HCT116 (cell line): ENCODE results near the gene NTHL1. TPM values are rescaled to one million over a fixed set of nuclear protein-coding genes. Genes with fewer than 3 reads are reported as not detected.
A peak's percentile ranks its signal among the peaks of the same experiment; 100 is the strongest.

Experiments
- ATAC-seq: fragments of 200-7000 bp; cut with Tn5 transposase; 2 replicates; pipeline ENCODE4 v1.9.1; 2020; ENCODE audit warnings: mild to moderate bottlenecking, moderate library complexity
- BruUV-seq: library from RNA; stranded (reverse); fragments of 400-500 nt; replicated peaks from 2 replicates; lab custom pipeline; 2021; lab: Mats Ljungman, UMichigan
- CTCF ChIA-PET: fragments of 300-600 bp; sonication (Branson Sonifier 250); formaldehyde crosslinking; loops from one replicate; lab custom pipeline; 2021; ENCODE audit warnings: antibody characterized with exemption; lab: Charles Lee
- POLR2A ChIA-PET: fragments of 300-600, 350-600 bp; sonication (Branson Sonifier 250); formaldehyde crosslinking; loops from one replicate; lab custom pipeline; 2021; ENCODE audit warnings: antibody characterized with exemption; lab: Charles Lee
- RAD21 ChIA-PET, 2 experiments: fragments of 300-600 bp; sonication (Branson Sonifier 250); formaldehyde crosslinking; loops; one replicate each; lab custom pipeline; 2023; ENCODE audit warnings: low total read pairs in 2 of 2; ENCODE audit not compliant: uncharacterized antibody in 2 of 2, unreplicated experiment in 2 of 2, low non-redundant PET in 1 of 2; lab: Charles Lee
- DNase-seq: peaks from one replicate; pipeline ENCODE4 v3.0.0-alpha.2; 2010; ENCODE audit warnings: low read depth, low spot score
- H2AFZ ChIP-seq: fragments of 200-600 bp; shearing (Covaris generic), sonication (generic); 2 replicates; pipeline ENCODE4 v1.6.1; 2017; ENCODE audit warnings: low read depth, mixed run types, mixed read lengths, antibody characterized with exemption, low read length; ENCODE audit not compliant: poor library complexity, severe bottlenecking
- H3K27ac ChIP-seq: 2 replicates; pipeline ENCODE4 v1.5.1; 2012; ENCODE audit warnings: low read depth, low read length
- H3K27me3 ChIP-seq: fragments of 200-600 bp; sonication (generic); 2 replicates; pipeline ENCODE4 v1.6.1; 2016; ENCODE audit warnings: mixed run types, low read length, mixed read lengths; ENCODE audit not compliant: insufficient read depth
- H3K36me3 ChIP-seq, 2 experiments: fragments of 200-500 bp in 1 of 2; fragments of 200-600 bp in 1 of 2; sonication (Bioruptor generic) in 1 of 2; sonication (generic) in 1 of 2; 2 replicates each; pipeline versions ENCODE4 v1.5.1 to v1.6.1; 2014 to 2016; ENCODE audit warnings: low read length in 2 of 2, inconsistent platforms in 1 of 2, mixed read lengths in 1 of 2, mixed run types in 1 of 2; ENCODE audit not compliant: insufficient read depth in 2 of 2, control insufficient read depth in 1 of 2
- H3K4me1 ChIP-seq, 2 experiments: fragments of 200-600 bp in 1 of 2; sonication (generic) in 1 of 2; 2 replicates each; pipeline versions ENCODE4 v1.5.1 to v1.6.1; 2012 to 2017; ENCODE audit warnings: low read length in 2 of 2, inconsistent platforms in 1 of 2, mild to moderate bottlenecking in 1 of 2, mixed read lengths in 1 of 2, mixed run types in 1 of 2, moderate library complexity in 1 of 2; ENCODE audit not compliant: insufficient read depth in 2 of 2, control insufficient read depth in 1 of 2
- H3K4me2 ChIP-seq: fragments of 200-600 bp; sonication (generic); 2 replicates; pipeline ENCODE4 v1.6.1; 2017; ENCODE audit warnings: mixed run types, low read length, mixed read lengths
- H3K4me3 ChIP-seq, 2 experiments: fragments of 200-600 bp in 1 of 2; sonication (generic) in 1 of 2; replicated peaks in 1 of 2; 2 replicates each; pipeline ENCODE4 v1.5.1; 2011 to 2016; ENCODE audit warnings: low read length in 2 of 2, control low read depth in 1 of 2, low read depth in 1 of 2, mild to moderate bottlenecking in 1 of 2, mixed read lengths in 1 of 2, mixed run types in 1 of 2
- H3K79me2 ChIP-seq: fragments of 200-600 bp; sonication (generic); 2 replicates; pipeline ENCODE4 v1.6.1; 2017; ENCODE audit warnings: mild to moderate bottlenecking, mixed run types, low read length, moderate library complexity, mixed read lengths; ENCODE audit not compliant: insufficient read depth
- H3K9ac ChIP-seq: fragments of 200-600 bp; sonication (generic); 2 replicates; pipeline ENCODE4 v1.6.1; 2016; ENCODE audit warnings: low read length, mixed read lengths
- H3K9me2 ChIP-seq: fragments of 200-600 bp; sonication (generic), shearing (Covaris generic); 2 replicates; pipeline ENCODE4 v1.6.1; 2017; ENCODE audit warnings: mixed run types, mild to moderate bottlenecking, moderate library complexity; ENCODE audit not compliant: insufficient read depth
- H3K9me3 ChIP-seq, 2 experiments: fragments of 200-500 bp in 1 of 2; fragments of 200-600 bp in 1 of 2; sonication (Bioruptor generic) in 1 of 2; sonication (generic) in 1 of 2; 2 replicates each; pipeline ENCODE4 v1.6.1; 2014 to 2017; ENCODE audit warnings: low read length in 2 of 2, mixed read lengths in 2 of 2, inconsistent platforms in 1 of 2, low read depth in 1 of 2, mild to moderate bottlenecking in 1 of 2, mixed run types in 1 of 2, moderate library complexity in 1 of 2; ENCODE audit not compliant: control insufficient read depth in 1 of 2, insufficient read depth in 1 of 2
- H4K20me1 ChIP-seq: fragments of 200-600 bp; sonication (generic), shearing (Covaris generic); 2 replicates; pipeline ENCODE4 v1.6.1; 2017; ENCODE audit warnings: mixed run types, mild to moderate bottlenecking, moderate library complexity; ENCODE audit not compliant: insufficient read depth
- CBX3 ChIP-seq: IDR thresholded peaks from 2 replicates; pipeline ENCODE4 v1.6.1; 2012; ENCODE audit warnings: low read depth
- EGR1 ChIP-seq: IDR thresholded peaks from 2 replicates; pipeline ENCODE4 v1.6.1; 2012; ENCODE audit warnings: low read depth
- EZH2phosphoT487 ChIP-seq: fragments of 200-600 bp; IDR thresholded peaks from 2 replicates; pipeline ENCODE4 v1.6.1; 2018; ENCODE audit warnings: antibody characterized with exemption, borderline replicate concordance
- POLR2A ChIP-seq: IDR thresholded peaks from 2 replicates; pipeline ENCODE4 v1.7.0; 2011; ENCODE audit warnings: borderline replicate concordance; ENCODE audit not compliant: insufficient read depth, insufficient read length; ENCODE audit errors: extremely low read depth
- POLR2AphosphoS5 ChIP-seq: IDR thresholded peaks from 2 replicates; pipeline ENCODE4 v1.6.1; 2011; ENCODE audit warnings: mild to moderate bottlenecking, low read depth, low read length, moderate library complexity
- SIN3A ChIP-seq: IDR thresholded peaks from 2 replicates; pipeline ENCODE4 v1.6.1; 2012; ENCODE audit warnings: low read depth
- TCF7L2 ChIP-seq: IDR thresholded peaks from 2 replicates; pipeline ENCODE4 v1.7.0; 2011; ENCODE audit warnings: borderline replicate concordance, inconsistent platforms; ENCODE audit not compliant: insufficient read depth, insufficient read length; ENCODE audit errors: extremely low read depth
- intact Hi-C: fragments of 100-400 bp; cut with micrococcal nuclease; formaldehyde crosslinking; loops from 2 replicates; pipeline ENCODE4 v1.10.0; 2022
- total RNA-seq: library from RNA; stranded (reverse); gene quantifications from one replicate; pipeline ENCODE4 v1.2.1, GENCODE V29; 2021; ENCODE audit not compliant: unreplicated experiment
- TF ChIP-seq, protein P1 (sequence below), 3 experiments: fragments of 200-600 bp in 1 of 3; sonication (generic) in 1 of 3; IDR thresholded peaks in 2 of 3; conservative IDR thresholded peaks in 1 of 3; 2 replicates each; pipeline ENCODE4 v1.5.1; 2012 to 2017; ENCODE audit warnings: low read depth in 2 of 3, low read length in 2 of 3, antibody characterized with exemption in 1 of 3, borderline replicate concordance in 1 of 3, control low read depth in 1 of 3, mild to moderate bottlenecking in 1 of 3, mixed read lengths in 1 of 3, mixed run types in 1 of 3, moderate library complexity in 1 of 3; ENCODE audit not compliant: insufficient read depth in 1 of 3
- TF ChIP-seq, protein P2 (sequence below): IDR thresholded peaks from 2 replicates; pipeline ENCODE4 v1.6.1; 2011; ENCODE audit warnings: mild to moderate bottlenecking, low read length, moderate library complexity; ENCODE audit not compliant: insufficient replicate concordance; ENCODE audit errors: extremely low read depth

NTHL1 gene
- total RNA-seq, 1 experiment from 2014 or later: 40.1 TPM

DNA sequence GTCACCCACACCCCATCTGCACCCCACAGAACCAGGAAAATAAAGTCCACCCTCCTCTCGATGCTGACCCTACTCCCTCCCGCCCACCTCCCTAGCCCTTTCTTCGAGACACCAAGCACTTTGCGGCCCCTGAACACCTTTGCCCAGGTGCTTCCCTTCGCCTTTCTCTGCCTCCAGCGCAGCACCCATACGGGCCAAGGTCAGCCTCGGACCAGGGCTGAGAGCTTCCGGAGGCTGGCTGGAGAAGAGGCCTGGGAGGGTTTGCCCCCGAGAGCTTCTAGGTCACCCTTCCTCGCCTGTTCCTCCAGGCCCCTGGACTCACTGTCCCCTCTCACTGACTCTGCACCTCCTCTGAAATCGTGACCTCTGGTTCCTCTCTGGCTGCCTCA lies 23.6 kb downstream of the NTHL1 start:
- Histone ChIP-seq H4K20me1 (no peaks in the 10 kb centered on the region), H3K4me3 (no peak overlapping the region; a peak in 1 of 4 replicates), H3K9me3 (no peaks in the 10 kb centered on the region), H3K9me2 (no peaks in the 10 kb centered on the region), H3K27me3 (no peaks in the 10 kb centered on the region), H3K9ac (no peak overlapping the region; the same call in 1 of the 2 replicates), H3K79me2 (peaks cover 30% of the 10 kb centered on the region; the same call in 1 of the 2 replicates), H2AFZ (no peak overlapping the region), H3K36me3 (no peaks in the 10 kb centered on the region), H3K27ac (peak overlapping the region; percentile 88), H3K4me1 (peaks cover 39 to 68% of the 10 kb centered on the region in 2 experiments), H3K4me2 (peak overlapping the region; percentile 69)
- ChIA-PET RAD21 (interaction anchor here in 1 of 2 experiments (2.1 kb wide), 1 partner anchor 117 kb away, joined by 12 read pairs; no protein-coding TSS in a partner anchor), POLR2A (interaction anchor here (1.0 to 1.6 kb wide), 2 partner anchors 131 kb away, joined by 3 to 4 read pairs; partner anchors contain the start of gene TRAF7)
- ATAC-seq (no peak), DNase-seq (no peak)
- BruUV-seq: no TSS peak
- intact Hi-C loops: loop anchor here (10.0 kb wide), 1 partner anchor 231 kb away; the partner anchor contains the start of gene ECI1
- TF ChIP-seq TCF7L2: no peak
- TF ChIP-seq EZH2phosphoT487: no peak
- TF ChIP-seq CBX3: no peak
- TF ChIP-seq EGR1: no peak
- TF ChIP-seq, all 23 proteins: peak for 0
- CTCF ChIA-PET: interaction anchor here (0.7 to 2.4 kb wide), 6 partner anchors 11 to 127 kb away, joined by 4 to 15 read pairs (median 8); partner anchors contain the start of genes NTHL1 and TSC2

DNA sequence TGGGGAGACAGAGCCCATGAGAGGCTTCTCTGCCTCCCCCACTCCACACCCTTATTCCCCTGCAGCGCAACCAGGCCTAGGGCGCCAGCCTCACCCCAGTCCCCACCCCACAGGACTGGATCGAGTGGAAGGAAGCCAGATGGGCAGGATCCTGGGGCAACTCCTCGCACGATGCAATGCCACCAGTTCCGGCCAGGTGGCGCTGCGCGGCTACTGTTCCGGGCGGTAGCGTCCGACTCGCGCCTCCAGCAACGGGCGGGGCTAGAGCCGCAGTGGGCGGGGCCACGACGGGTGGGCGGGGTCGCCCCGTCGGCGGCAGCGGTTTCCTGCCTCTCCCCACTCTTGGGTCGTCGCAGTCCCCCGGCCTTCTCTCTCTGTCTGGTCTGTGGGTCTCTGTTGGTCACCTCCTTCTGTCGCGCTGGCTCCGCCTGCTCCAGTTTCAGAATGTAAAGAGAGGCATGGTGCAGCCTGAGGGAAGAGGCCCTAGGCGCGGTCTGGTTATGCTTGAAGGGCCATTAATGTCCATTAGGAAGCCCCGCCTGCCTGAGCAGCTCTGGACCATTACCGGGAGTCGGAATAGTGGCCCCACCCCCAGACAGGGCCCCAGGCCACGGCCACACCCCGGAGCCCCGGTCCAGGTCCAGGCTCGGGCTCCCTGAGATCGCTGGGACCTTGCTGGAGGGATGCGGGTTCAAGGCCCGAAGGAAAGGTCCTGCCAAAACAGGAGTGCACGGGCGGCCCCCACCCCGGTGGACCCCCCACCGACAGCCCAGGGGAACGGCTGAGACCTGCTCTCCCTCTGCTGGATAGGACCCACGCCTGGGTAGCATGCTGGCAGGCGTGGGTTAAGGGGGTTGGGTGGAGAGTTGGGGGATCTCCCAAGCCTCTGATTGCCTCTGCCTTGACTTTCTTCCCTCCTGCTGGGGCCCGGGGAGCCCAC lies 24.3 kb downstream of the NTHL1 start:
- Histone ChIP-seq H4K20me1 (no peaks in the 10 kb centered on the region), H3K27me3 (no peaks in the 10 kb centered on the region), H3K79me2 (peaks cover 28% of the 10 kb centered on the region; the same call in 1 of the 2 replicates), H3K27ac (peak overlapping the region; percentile 88), H2AFZ (no peak overlapping the region), H3K4me1 (peaks cover 42 to 68% of the 10 kb centered on the region in 2 experiments), H3K4me2 (peak overlapping the region; percentile 69), H3K9me2 (no peaks in the 10 kb centered on the region), H3K36me3 (no peaks in the 10 kb centered on the region), H3K9ac (peak overlapping the region; percentile 46), H3K4me3 (peak overlapping the region; percentile 36 to 50), H3K9me3 (no peaks in the 10 kb centered on the region)
- TF ChIP-seq TCF7L2: no peak
- TF ChIP-seq, protein P1, sequence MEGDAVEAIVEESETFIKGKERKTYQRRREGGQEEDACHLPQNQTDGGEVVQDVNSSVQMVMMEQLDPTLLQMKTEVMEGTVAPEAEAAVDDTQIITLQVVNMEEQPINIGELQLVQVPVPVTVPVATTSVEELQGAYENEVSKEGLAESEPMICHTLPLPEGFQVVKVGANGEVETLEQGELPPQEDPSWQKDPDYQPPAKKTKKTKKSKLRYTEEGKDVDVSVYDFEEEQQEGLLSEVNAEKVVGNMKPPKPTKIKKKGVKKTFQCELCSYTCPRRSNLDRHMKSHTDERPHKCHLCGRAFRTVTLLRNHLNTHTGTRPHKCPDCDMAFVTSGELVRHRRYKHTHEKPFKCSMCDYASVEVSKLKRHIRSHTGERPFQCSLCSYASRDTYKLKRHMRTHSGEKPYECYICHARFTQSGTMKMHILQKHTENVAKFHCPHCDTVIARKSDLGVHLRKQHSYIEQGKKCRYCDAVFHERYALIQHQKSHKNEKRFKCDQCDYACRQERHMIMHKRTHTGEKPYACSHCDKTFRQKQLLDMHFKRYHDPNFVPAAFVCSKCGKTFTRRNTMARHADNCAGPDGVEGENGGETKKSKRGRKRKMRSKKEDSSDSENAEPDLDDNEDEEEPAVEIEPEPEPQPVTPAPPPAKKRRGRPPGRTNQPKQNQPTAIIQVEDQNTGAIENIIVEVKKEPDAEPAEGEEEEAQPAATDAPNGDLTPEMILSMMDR (IDR thresholded peaks at IDR 0.05 in 2 of 3, conservative IDR thresholded peaks at IDR 0.05 in 1 of 3; ENCODE audit: borderline replicate concordance in 1 of 3, insufficient read depth in 1 of 3, low read depth in 2 of 3, low read length in 2 of 3): peak in 2 of 3 experiments; percentile 91 to 92; a peak in 4 of 6 replicates
- no peak for TF ChIP-seq SIN3A
- peak; percentile 68 for TF ChIP-seq POLR2AphosphoS5
- TF ChIP-seq, protein P2, sequence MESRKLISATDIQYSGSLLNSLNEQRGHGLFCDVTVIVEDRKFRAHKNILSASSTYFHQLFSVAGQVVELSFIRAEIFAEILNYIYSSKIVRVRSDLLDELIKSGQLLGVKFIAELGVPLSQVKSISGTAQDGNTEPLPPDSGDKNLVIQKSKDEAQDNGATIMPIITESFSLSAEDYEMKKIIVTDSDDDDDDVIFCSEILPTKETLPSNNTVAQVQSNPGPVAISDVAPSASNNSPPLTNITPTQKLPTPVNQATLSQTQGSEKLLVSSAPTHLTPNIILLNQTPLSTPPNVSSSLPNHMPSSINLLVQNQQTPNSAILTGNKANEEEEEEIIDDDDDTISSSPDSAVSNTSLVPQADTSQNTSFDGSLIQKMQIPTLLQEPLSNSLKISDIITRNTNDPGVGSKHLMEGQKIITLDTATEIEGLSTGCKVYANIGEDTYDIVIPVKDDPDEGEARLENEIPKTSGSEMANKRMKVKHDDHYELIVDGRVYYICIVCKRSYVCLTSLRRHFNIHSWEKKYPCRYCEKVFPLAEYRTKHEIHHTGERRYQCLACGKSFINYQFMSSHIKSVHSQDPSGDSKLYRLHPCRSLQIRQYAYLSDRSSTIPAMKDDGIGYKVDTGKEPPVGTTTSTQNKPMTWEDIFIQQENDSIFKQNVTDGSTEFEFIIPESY: no peak
- TF ChIP-seq POLR2A: peak; percentile 35
- ATAC-seq (peak; percentile 64), DNase-seq (peak; percentile 77)
- ChIA-PET CTCF (interaction anchor here (0.6 to 2.4 kb wide), 13 partner anchors 10 to 132 kb away, joined by 3 to 15 read pairs (median 5); partner anchors contain the start of genes NTHL1, RAB26, TRAF7 and TSC2), POLR2A (interaction anchor here (0.8 to 1.2 kb wide), 6 partner anchors 58 to 132 kb away, joined by 3 to 8 read pairs (median 4); partner anchors contain the start of genes PKD1, RPS2 and TRAF7), RAD21 (interaction anchor here (0.5 to 2.1 kb wide), 5 partner anchors 67 to 125 kb away, joined by 3 to 12 read pairs (median 5); partner anchors contain the start of gene PKD1 (in 1 of the 2))
- intact Hi-C loops: loop anchor here (1.0 to 10.0 kb wide), 3 partner anchors 67 to 231 kb away; partner anchors contain the start of gene ECI1
- BruUV-seq: no TSS peak
